Breast epithelium (tissue), 3 donors: Measurements from ENCODE around the gene COL25A1.
"Not testable (repeated sequence)": the region's sequence is repeated elsewhere in the genome, so short reads cannot be mapped to it uniquely, and the experiment has no call there.

Experiments used
- CTCF ChIP-seq, 3 donors: fragments of 450-650 bp; IDR thresholded peaks; one replicate each; pipeline ENCODE4 v1.5.1; 2016 to 2017; ENCODE audit warnings: antibody characterized with exemption in 3 of 3, mild to moderate bottlenecking in 3 of 3, moderate library complexity in 3 of 3
- POLR2A ChIP-seq: fragments of 450-650 bp; IDR thresholded peaks from one replicate; pipeline ENCODE4 v1.6.1; 2016; ENCODE audit warnings: antibody characterized with exemption, mild to moderate bottlenecking, moderate library complexity

- not testable (repeated sequence) for TF ChIP-seq POLR2A; CTCF (IDR thresholded peaks at IDR 0.05)
Observed at GRCh38 chr4:109021630-109022029, 280.8 kb downstream of the COL25A1 start.
